Progenitor cell of endocrine pancreas (in vitro differentiated cells): Measurements from ENCODE around the gene DSCAML1. TPM values are rescaled to one million over a fixed set of nuclear protein-coding genes. Genes with fewer than 3 reads are reported as not detected.

ENCODE experiments used
- DNase-seq: peaks from one replicate; pipeline ENCODE4 v3.0.0; 2021; ENCODE audit warnings: low spot score; ENCODE audit not compliant: unreplicated experiment
- H3K27ac Mint-ChIP-seq: 2 replicates; pipeline ENCODE4 v1.8.0; 2021; ENCODE audit warnings: mild to moderate bottlenecking, moderate library complexity, mixed read lengths
- H3K27me3 Mint-ChIP-seq: 2 replicates; pipeline ENCODE4 v1.8.0; 2021; ENCODE audit warnings: mixed read lengths
- H3K36me3 Mint-ChIP-seq: 2 replicates; pipeline ENCODE4 v1.8.0; 2022; ENCODE audit warnings: mixed read lengths; ENCODE audit not compliant: insufficient read depth
- H3K4me1 Mint-ChIP-seq: 2 replicates; pipeline ENCODE4 v1.8.0; 2021; ENCODE audit warnings: low read depth, mixed read lengths
- H3K4me3 Mint-ChIP-seq: 2 replicates; pipeline ENCODE4 v1.8.0; 2021; ENCODE audit warnings: low read depth, mild to moderate bottlenecking, moderate library complexity, mixed read lengths
- H3K9me3 Mint-ChIP-seq: 2 replicates; pipeline ENCODE4 v1.8.0; 2021; ENCODE audit warnings: low read depth, mixed read lengths
- CTCF ChIP-seq: fragments of 200-600 bp; sonication (generic); IDR thresholded peaks from one replicate; pipeline ENCODE4 v1.5.0; 2021; ENCODE audit warnings: antibody characterized with exemption, mild to moderate bottlenecking; ENCODE audit not compliant: unreplicated experiment
- total RNA-seq: library from RNA; stranded (reverse); gene quantifications from 2 replicates; pipeline ENCODE4 v1.2.1, GENCODE V29; 2021

Gene DSCAML1
- total RNA-seq, 1 donor from 2014 or later, result 2.7 TPM

GRCh38 chr11:117384045-117384444, 413.0 kb downstream of the DSCAML1 start:
- no peak for TF ChIP-seq CTCF
- H3K4me1 Mint-ChIP-seq, result no peaks in the 10 kb centered on the region
- no peak overlapping the region for H3K4me3 Mint-ChIP-seq
- DNase-seq, result no peak
- no peaks in the 10 kb centered on the region for H3K27me3 Mint-ChIP-seq
- H3K9me3 Mint-ChIP-seq, result no peaks in the 10 kb centered on the region
- peaks cover 7% of the 10 kb centered on the region for H3K36me3 Mint-ChIP-seq
- H3K27ac Mint-ChIP-seq, result no peak overlapping the region

- Mint-ChIP-seq H3K4me1 (no peaks in the 10 kb centered on the region), H3K27ac (no peak overlapping the region), H3K4me3 (no peak overlapping the region), H3K27me3 (no peaks in the 10 kb centered on the region), H3K36me3 (peaks cover 5% of the 10 kb centered on the region), H3K9me3 (no peaks in the 10 kb centered on the region)
- no peak for DNase-seq
- TF ChIP-seq CTCF, result no peak
Observed at GRCh38 chr11:117382746-117383145, 414.3 kb downstream of the DSCAML1 start.

- no peak for DNase-seq
- Mint-ChIP-seq H3K9me3 (no peaks in the 10 kb centered on the region), H3K27me3 (no peaks in the 10 kb centered on the region), H3K4me3 (no peak overlapping the region), H3K36me3 (peaks cover 5% of the 10 kb centered on the region), H3K4me1 (no peaks in the 10 kb centered on the region), H3K27ac (no peak overlapping the region)
- TF ChIP-seq CTCF, result no peak
Observed at GRCh38 chr11:117381481-117382387, 415.3 kb downstream of the DSCAML1 start.

- H3K9me3 Mint-ChIP-seq, result no peaks in the 10 kb centered on the region
- DNase-seq, result no peak
- no peaks in the 10 kb centered on the region for H3K27me3 Mint-ChIP-seq
- TF ChIP-seq CTCF, result no peak
- no peaks in the 10 kb centered on the region for H3K4me1 Mint-ChIP-seq
- peaks cover 10% of the 10 kb centered on the region for H3K36me3 Mint-ChIP-seq
- no peak overlapping the region for H3K27ac Mint-ChIP-seq
- no peak overlapping the region for H3K4me3 Mint-ChIP-seq
Observed at GRCh38 chr11:117380676-117381075, 416.3 kb downstream of the DSCAML1 start.

- Mint-ChIP-seq H3K4me3 (no peak overlapping the region), H3K36me3 (peaks cover 14% of the 10 kb centered on the region), H3K27ac (no peak overlapping the region), H3K27me3 (no peaks in the 10 kb centered on the region), H3K4me1 (no peaks in the 10 kb centered on the region), H3K9me3 (no peaks in the 10 kb centered on the region)
- no peak for DNase-seq
- TF ChIP-seq CTCF, result no peak
Observed at GRCh38 chr11:117378976-117379865, 417.8 kb downstream of the DSCAML1 start.
